Measurements from ENCODE around the gene WNT9A.

The WNT9A gene

DNA sequence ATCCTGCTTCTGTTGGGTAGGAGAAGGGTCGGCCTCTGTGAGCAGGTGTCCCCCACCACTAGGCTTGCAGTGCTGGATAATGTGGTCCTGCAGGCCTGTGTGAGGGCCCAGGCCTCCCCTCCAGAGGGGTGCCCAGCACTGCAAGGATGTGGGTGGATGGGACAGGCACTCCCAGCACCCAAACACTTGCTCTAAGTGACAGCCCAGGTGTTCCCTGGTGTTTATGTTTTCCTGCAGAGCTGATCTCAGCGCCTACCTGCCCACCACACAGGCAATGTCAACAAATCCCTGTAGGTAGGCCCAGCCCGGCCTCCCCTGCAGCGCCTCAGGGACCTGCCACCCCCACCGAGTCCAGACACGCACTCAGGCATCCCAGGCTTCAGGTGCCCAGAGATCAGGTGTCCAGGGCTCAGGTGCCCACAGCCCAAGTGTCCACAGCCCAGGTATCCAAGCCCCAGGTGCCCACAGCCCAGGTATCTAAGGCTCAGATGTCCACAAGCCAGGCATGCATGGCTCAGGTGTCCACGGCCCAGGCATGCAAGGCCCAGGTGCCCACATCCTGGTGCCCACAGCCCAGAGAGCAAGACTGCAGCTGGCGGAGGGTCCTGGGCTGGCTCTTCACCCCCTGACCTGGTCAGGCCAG is 59.2 kb downstream of the WNT9A start:
- TF ChIP-seq GABPA (IDR thresholded peaks at IDR 0.05; ENCODE audit: low read depth) = no peak
- TF ChIP-seq SPI1 (IDR thresholded peaks at IDR 0.05; ENCODE audit: borderline replicate concordance, low read depth) = no peak
- TF ChIP-seq POLR2AphosphoS5 (IDR thresholded peaks at IDR 0.05; ENCODE audit: low read depth) = no peak
- TF ChIP-seq, protein P1, sequence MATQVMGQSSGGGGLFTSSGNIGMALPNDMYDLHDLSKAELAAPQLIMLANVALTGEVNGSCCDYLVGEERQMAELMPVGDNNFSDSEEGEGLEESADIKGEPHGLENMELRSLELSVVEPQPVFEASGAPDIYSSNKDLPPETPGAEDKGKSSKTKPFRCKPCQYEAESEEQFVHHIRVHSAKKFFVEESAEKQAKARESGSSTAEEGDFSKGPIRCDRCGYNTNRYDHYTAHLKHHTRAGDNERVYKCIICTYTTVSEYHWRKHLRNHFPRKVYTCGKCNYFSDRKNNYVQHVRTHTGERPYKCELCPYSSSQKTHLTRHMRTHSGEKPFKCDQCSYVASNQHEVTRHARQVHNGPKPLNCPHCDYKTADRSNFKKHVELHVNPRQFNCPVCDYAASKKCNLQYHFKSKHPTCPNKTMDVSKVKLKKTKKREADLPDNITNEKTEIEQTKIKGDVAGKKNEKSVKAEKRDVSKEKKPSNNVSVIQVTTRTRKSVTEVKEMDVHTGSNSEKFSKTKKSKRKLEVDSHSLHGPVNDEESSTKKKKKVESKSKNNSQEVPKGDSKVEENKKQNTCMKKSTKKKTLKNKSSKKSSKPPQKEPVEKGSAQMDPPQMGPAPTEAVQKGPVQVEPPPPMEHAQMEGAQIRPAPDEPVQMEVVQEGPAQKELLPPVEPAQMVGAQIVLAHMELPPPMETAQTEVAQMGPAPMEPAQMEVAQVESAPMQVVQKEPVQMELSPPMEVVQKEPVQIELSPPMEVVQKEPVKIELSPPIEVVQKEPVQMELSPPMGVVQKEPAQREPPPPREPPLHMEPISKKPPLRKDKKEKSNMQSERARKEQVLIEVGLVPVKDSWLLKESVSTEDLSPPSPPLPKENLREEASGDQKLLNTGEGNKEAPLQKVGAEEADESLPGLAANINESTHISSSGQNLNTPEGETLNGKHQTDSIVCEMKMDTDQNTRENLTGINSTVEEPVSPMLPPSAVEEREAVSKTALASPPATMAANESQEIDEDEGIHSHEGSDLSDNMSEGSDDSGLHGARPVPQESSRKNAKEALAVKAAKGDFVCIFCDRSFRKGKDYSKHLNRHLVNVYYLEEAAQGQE (IDR thresholded peaks at IDR 0.05; ENCODE audit: insufficient replicate concordance, low read depth) = no peak
- TF ChIP-seq, protein P2, sequence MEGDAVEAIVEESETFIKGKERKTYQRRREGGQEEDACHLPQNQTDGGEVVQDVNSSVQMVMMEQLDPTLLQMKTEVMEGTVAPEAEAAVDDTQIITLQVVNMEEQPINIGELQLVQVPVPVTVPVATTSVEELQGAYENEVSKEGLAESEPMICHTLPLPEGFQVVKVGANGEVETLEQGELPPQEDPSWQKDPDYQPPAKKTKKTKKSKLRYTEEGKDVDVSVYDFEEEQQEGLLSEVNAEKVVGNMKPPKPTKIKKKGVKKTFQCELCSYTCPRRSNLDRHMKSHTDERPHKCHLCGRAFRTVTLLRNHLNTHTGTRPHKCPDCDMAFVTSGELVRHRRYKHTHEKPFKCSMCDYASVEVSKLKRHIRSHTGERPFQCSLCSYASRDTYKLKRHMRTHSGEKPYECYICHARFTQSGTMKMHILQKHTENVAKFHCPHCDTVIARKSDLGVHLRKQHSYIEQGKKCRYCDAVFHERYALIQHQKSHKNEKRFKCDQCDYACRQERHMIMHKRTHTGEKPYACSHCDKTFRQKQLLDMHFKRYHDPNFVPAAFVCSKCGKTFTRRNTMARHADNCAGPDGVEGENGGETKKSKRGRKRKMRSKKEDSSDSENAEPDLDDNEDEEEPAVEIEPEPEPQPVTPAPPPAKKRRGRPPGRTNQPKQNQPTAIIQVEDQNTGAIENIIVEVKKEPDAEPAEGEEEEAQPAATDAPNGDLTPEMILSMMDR (IDR thresholded peaks at IDR 0.05; ENCODE audit: insufficient read depth, low read length) = no peak
- Histone ChIP-seq H3K27me3 (ENCODE audit: insufficient read depth, poor library complexity, severe bottlenecking) (no peaks in the 10 kb centered on the region), H3K4me3 (replicated peaks; ENCODE audit: insufficient read depth, low read length) (no peak overlapping the region), H3K27ac (replicated peaks) (no peak overlapping the region)
- DNase-seq (ENCODE audit: low read depth in 1 of 2, low spot score in 1 of 2) = no peak

GRCh38 chr1:227887697-227888403 is 59.9 kb downstream of the WNT9A start:
- DNase-seq (ENCODE audit: low read depth in 1 of 2, low spot score in 1 of 2) = no peak
- Histone ChIP-seq H3K27ac (replicated peaks) (no peak overlapping the region), H3K4me3 (replicated peaks; ENCODE audit: insufficient read depth, low read length) (no peak overlapping the region), H3K27me3 (ENCODE audit: insufficient read depth, poor library complexity, severe bottlenecking) (no peaks in the 10 kb centered on the region)
- TF ChIP-seq, protein P2 (IDR thresholded peaks at IDR 0.05; ENCODE audit: insufficient read depth, low read length) = no peak
- TF ChIP-seq GABPA (IDR thresholded peaks at IDR 0.05; ENCODE audit: low read depth) = no peak
- TF ChIP-seq POLR2AphosphoS5 (IDR thresholded peaks at IDR 0.05; ENCODE audit: low read depth) = no peak
- TF ChIP-seq SPI1 (IDR thresholded peaks at IDR 0.05; ENCODE audit: borderline replicate concordance, low read depth) = no peak
- TF ChIP-seq, protein P1 (IDR thresholded peaks at IDR 0.05; ENCODE audit: insufficient replicate concordance, low read depth) = no peak

GRCh38 chr1:227886993-227887696 is 60.6 kb downstream of the WNT9A start:
- no peak overlapping the region; the same call in 1 of the 2 replicates for H3K4me3 ChIP-seq (replicated peaks; ENCODE audit: insufficient read depth, low read length)
- DNase-seq (ENCODE audit: low read depth in 1 of 2, low spot score in 1 of 2) = no peak
- TF ChIP-seq POLR2AphosphoS5 (IDR thresholded peaks at IDR 0.05; ENCODE audit: low read depth) (no peak), GABPA (IDR thresholded peaks at IDR 0.05; ENCODE audit: low read depth) (no peak), SPI1 (IDR thresholded peaks at IDR 0.05; ENCODE audit: borderline replicate concordance, low read depth) (no peak)
- TF ChIP-seq, protein P1 (IDR thresholded peaks at IDR 0.05; ENCODE audit: insufficient replicate concordance, low read depth) = no peak
- TF ChIP-seq, protein P2 (IDR thresholded peaks at IDR 0.05; ENCODE audit: insufficient read depth, low read length) = no peak
- H3K27ac ChIP-seq (replicated peaks) = no peak overlapping the region
- H3K27me3 ChIP-seq (ENCODE audit: insufficient read depth, poor library complexity, severe bottlenecking) = no peaks in the 10 kb centered on the region
